Uterus (tissue), 4 donors: ENCODE data around the gene C1QTNF5. TPM values are rescaled to one million over a fixed set of nuclear protein-coding genes. Genes with fewer than 3 reads are reported as not detected.

Source experiments
- DNase-seq, 2 donors: peaks; one replicate each; pipeline ENCODE4 v3.0.0-alpha.2; 2019 to 2020
- H3K27ac ChIP-seq, 2 donors: fragments of 200-600 bp; sonication (generic); 1 replicate in 1 of 2; 2 replicates in 1 of 2; pipeline ENCODE4 v1.5.1; 2016 to 2018
- H3K27me3 ChIP-seq, 2 donors: fragments of 200-600 bp; sonication (generic); one replicate each; pipeline ENCODE4 v1.5.1; 2018 to 2019; ENCODE audit warnings: control low read depth in 1 of 2
- H3K36me3 ChIP-seq, 2 donors: fragments of 200-600 bp; sonication (generic); one replicate each; pipeline ENCODE4 v1.5.1; 2019; ENCODE audit warnings: control low read depth in 1 of 2
- H3K4me1 ChIP-seq, 2 donors: fragments of 200-600 bp; sonication (generic); one replicate each; pipeline ENCODE4 v1.5.1; 2018 to 2019; ENCODE audit warnings: control low read depth in 1 of 2
- H3K4me3 ChIP-seq, 2 donors: fragments of 200-600 bp; sonication (generic); 1 replicate in 1 of 2; 2 replicates in 1 of 2; pipeline ENCODE4 v1.5.1; 2018 to 2019; ENCODE audit warnings: mild to moderate bottlenecking in 1 of 2
- H3K9me3 ChIP-seq, 2 donors: fragments of 200-600 bp; sonication (generic); one replicate each; pipeline ENCODE4 v1.5.1; 2019; ENCODE audit warnings: control low read depth in 1 of 2
- POLR2A ChIP-seq, 2 donors: fragments of 450-650 bp; IDR thresholded peaks; one replicate each; pipeline ENCODE4 v1.6.1; 2016; ENCODE audit warnings: antibody characterized with exemption in 2 of 2, mild to moderate bottlenecking in 1 of 2, moderate library complexity in 1 of 2
- intact Hi-C: fragments of 100-400 bp; cut with DNase I; formaldehyde crosslinking; loops from one replicate; pipeline ENCODE4 v1.15.1; 2023; ENCODE audit warnings: low total_unique reads
- total RNA-seq, 4 donors: library from RNA; depleted of rRNA in 3 of 4; stranded (reverse); fragments of >200 nt in 3 of 4; gene quantifications; one replicate each; pipeline versions ENCODE4 v1.1.0 to v1.2.4, GENCODE V29; 2014 to 2023
- TF ChIP-seq, protein P1 (sequence below), 4 experiments: fragments of 200-600 bp in 2 of 4; fragments of 450-650 bp in 2 of 4; sonication (generic) in 2 of 4; IDR thresholded peaks; one replicate each; pipeline ENCODE4 v1.5.1; 2016 to 2019; ENCODE audit warnings: antibody characterized with exemption in 4 of 4, mild to moderate bottlenecking in 2 of 4, moderate library complexity in 1 of 4
- donor health status: DM: yes; HTN: yes; CAD: no.

Gene C1QTNF5
- total RNA-seq, 4 donors from 2014 or later = 6.5 to 40.2 (median 35.7) TPM

DNA sequence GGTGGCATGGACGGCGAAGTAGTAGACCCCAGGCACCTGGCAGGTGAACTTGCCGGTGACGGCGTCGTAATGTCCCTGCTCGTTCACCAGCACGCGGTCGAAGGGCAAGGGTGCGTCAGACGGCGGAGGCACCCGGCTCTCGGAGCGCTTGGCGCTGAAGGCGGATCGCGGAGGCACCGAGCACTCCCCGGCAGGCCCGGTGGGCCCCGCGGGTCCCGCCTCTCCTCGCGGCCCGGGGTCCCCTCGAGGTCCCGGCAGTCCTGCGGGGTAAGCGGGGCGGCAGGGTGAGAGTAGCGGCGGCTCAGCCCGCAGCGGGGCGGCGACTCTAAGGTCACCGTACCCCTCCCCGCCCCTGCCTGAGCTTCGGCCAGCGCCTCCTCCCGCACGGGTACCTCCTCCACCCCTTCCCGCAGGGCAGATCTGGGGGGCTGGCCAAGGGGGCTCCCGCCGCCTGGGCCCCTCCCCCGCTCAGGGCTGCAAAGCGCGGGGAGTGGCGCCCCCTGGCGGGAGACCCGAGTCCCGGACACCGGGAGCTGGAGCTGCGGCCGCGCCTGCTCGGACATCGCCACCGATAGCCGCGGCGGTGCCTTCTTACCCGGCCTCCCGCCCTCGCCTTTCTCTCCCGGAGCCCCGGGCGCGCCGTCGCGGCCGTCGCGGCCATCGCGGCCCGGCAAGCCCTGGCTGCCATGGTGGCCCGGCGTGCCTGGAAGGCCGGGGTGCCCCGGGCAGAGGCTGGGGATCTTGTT lies 921 bp downstream of the C1QTNF5 start:
- intact Hi-C loops = loop anchor here (10.0 kb wide), 1 partner anchor 245 kb away; a partner anchor contains a TSS
- Histone ChIP-seq H3K27me3 (no peaks in the 10 kb centered on the region), H3K36me3 (no peaks in the 10 kb centered on the region), H3K27ac (peak overlapping the region; percentile 83 to 95), H3K4me1 (peaks cover 0 to 21% of the 10 kb centered on the region in 2 donors), H3K4me3 (peak overlapping the region; percentile 49 to 63), H3K9me3 (no peaks in the 10 kb centered on the region)
- peak; percentile 49 to 52 for TF ChIP-seq POLR2A (IDR thresholded peaks at IDR 0.05)
- TF ChIP-seq, protein P1, sequence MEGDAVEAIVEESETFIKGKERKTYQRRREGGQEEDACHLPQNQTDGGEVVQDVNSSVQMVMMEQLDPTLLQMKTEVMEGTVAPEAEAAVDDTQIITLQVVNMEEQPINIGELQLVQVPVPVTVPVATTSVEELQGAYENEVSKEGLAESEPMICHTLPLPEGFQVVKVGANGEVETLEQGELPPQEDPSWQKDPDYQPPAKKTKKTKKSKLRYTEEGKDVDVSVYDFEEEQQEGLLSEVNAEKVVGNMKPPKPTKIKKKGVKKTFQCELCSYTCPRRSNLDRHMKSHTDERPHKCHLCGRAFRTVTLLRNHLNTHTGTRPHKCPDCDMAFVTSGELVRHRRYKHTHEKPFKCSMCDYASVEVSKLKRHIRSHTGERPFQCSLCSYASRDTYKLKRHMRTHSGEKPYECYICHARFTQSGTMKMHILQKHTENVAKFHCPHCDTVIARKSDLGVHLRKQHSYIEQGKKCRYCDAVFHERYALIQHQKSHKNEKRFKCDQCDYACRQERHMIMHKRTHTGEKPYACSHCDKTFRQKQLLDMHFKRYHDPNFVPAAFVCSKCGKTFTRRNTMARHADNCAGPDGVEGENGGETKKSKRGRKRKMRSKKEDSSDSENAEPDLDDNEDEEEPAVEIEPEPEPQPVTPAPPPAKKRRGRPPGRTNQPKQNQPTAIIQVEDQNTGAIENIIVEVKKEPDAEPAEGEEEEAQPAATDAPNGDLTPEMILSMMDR (IDR thresholded peaks at IDR 0.05) = peak; percentile 84 to 91 (median 90)
- peak; percentile 70 to 76 for DNase-seq

DNA sequence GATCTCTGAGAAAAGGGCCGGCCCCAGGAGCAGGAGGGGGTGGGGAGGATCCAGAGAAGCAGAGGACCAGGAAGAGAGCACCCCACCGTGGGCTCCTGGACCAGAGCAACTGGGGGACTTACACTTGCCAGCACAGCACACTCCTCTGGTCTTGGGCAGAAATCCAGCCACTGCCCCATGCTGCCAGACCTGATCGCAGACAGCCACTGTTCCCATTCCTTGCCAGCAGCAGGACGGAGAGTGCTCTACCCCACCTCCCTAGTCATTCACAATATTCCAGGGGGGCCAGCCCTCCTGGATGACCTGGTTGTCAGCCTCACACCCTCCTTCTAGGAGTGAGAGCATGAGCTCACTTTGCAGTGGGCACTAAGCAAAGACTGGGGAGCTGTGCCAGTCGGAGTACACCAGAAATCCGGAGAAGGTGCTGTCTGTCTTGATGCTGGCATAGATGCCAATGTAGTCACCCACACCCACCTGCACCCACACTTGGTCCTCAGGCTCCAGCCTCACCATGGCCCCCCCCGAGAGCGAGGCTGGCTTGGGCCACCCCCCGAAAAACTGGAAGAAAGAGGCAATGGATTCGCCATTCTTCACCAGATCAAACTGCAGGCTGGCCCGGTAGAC lies 1.6 kb downstream of the C1QTNF5 start:
- Histone ChIP-seq H3K9me3 (no peaks in the 10 kb centered on the region), H3K36me3 (no peaks in the 10 kb centered on the region), H3K27ac (peak overlapping the region; percentile 83 to 95), H3K4me3 (peak overlapping the region; percentile 49 to 63), H3K4me1 (peaks cover 0 to 21% of the 10 kb centered on the region in 2 donors), H3K27me3 (no peaks in the 10 kb centered on the region)
- intact Hi-C loops = loop anchor here (10.0 kb wide), 1 partner anchor 244 kb away; a partner anchor contains a TSS
- TF ChIP-seq, protein P1 (IDR thresholded peaks at IDR 0.05) = no peak
- no peak for TF ChIP-seq POLR2A (IDR thresholded peaks at IDR 0.05)
- no peak for DNase-seq

DNA sequence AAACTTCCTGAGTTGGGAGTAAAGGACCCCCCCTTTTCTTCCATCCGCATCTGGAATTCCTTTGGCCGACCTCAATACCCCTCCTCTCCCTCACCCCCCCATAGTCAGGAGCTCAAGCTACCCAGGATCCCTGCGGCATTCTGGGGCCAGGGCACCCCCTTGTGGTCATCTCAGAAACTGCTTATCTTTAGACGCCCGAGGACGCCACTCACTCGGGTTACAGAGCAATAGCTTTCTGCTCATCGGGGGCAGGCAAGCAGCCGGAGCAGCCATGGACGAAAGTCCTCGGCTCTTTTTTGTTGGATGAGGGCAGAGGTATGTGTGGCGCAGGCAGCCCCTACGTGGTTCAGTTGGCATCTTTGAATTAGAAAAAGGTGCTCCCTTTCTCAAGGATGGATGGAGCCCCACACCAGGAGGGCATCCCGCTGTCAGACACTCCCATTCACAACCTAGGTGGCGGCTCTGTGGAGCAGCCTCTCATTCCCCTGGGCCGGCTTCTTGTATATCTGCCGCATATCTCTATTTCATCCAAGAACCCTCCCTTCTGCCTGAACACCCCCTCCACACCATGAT lies 2.3 kb downstream of the C1QTNF5 start:
- no peak for TF ChIP-seq POLR2A (IDR thresholded peaks at IDR 0.05)
- TF ChIP-seq, protein P1 (IDR thresholded peaks at IDR 0.05) = peak; percentile 79 to 93 (median 86)
- peaks cover 0 to 21% of the 10 kb centered on the region in 2 donors for H3K4me1 ChIP-seq
- peak overlapping the region; percentile 83 to 95 for H3K27ac ChIP-seq
- intact Hi-C loops = loop anchor here (10.0 kb wide), 1 partner anchor 244 kb away; a partner anchor contains a TSS
- H3K9me3 ChIP-seq = no peaks in the 10 kb centered on the region
- H3K4me3 ChIP-seq = no peak overlapping the region
- DNase-seq = peak; percentile 74 to 82
- no peaks in the 10 kb centered on the region for H3K36me3 ChIP-seq
- no peaks in the 10 kb centered on the region for H3K27me3 ChIP-seq

DNA sequence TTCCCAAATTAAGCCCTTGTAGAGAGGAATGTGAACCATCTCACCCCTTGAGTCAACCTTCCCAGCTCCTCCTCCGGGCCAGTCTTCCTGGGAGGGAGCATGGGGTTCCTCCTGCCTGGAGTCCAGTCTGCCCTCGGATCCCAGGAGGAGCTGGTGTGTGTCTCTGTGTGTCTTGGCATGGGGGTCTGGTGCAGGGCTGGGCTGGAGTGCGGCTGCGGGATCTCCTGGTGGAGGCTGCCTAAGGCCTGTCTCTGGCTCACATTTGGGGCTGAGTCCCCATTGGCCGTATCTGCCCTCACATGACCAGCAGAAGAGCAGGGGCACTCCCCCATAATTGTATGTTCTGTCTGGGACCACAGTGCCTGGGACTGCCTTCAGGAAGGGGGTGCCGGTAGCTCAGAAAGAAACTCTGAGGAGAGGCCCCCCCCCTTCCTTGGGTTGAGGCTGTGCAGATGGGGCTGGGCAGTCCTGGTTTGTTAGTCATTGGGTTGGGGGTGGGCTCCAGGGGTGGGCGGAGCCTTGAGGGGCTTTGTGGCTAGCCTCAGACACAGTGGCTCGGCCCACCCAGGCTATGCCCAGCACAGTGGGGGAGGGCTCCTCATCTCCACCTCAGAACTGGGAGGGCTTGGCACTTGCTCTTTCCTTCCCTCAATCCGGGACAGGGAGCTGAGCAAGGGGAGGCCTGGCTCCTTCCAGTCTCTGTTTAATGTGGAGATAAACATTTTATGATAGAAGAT lies 2.9 kb downstream of the C1QTNF5 start:
- Histone ChIP-seq H3K27me3 (no peaks in the 10 kb centered on the region), H3K4me1 (peaks cover 0 to 21% of the 10 kb centered on the region in 2 donors), H3K36me3 (no peaks in the 10 kb centered on the region), H3K27ac (peak overlapping the region; percentile 83 to 95), H3K4me3 (no peak overlapping the region), H3K9me3 (no peaks in the 10 kb centered on the region)
- no peak for TF ChIP-seq POLR2A (IDR thresholded peaks at IDR 0.05)
- TF ChIP-seq, protein P1 (IDR thresholded peaks at IDR 0.05) = no peak
- intact Hi-C loops = loop anchor here (10.0 kb wide), 1 partner anchor 243 kb away; a partner anchor contains a TSS
- peak in 1 of 2 donors; percentile 69 for DNase-seq
